PC-9 (cell line): Measurements from ENCODE around the gene TANGO6. TPM values are rescaled to one million over a fixed set of nuclear protein-coding genes. Genes with fewer than 3 reads are reported as not detected.

Experiments
- BruUV-seq: library from RNA; stranded (reverse); fragments of 400-500 nt; replicated peaks from 2 replicates; lab custom pipeline; 2021; lab: Mats Ljungman, UMichigan
- CTCF ChIA-PET: fragments of 300-600 bp; sonication (Branson Sonifier 250); formaldehyde crosslinking; loops from one replicate; lab custom pipeline; 2022; ENCODE audit warnings: antibody characterized with exemption; lab: Charles Lee
- POLR2A ChIA-PET: fragments of 300-600 bp; sonication (Branson Sonifier 250); formaldehyde crosslinking; loops from one replicate; lab custom pipeline; 2022; ENCODE audit warnings: antibody characterized with exemption; ENCODE audit not compliant: unreplicated experiment; lab: Charles Lee
- DNase-seq, 2 experiments: peaks; one replicate each; pipeline versions ENCODE4 v3.0.0 to v3.0.0-alpha.2; 2015 to 2022; ENCODE audit warnings: mixed read lengths in 1 of 2
- H2AFZ ChIP-seq: fragments of 200-600 bp; sonication (generic); 2 replicates; pipeline ENCODE4 v1.8.1; 2017; ENCODE audit warnings: antibody characterized with exemption
- H3F3A ChIP-seq: fragments of 200-600 bp; sonication (generic); 2 replicates; pipeline ENCODE4 v1.8.1; 2017; ENCODE audit warnings: antibody characterized with exemption, mild to moderate bottlenecking, low read depth; ENCODE audit not compliant: insufficient read depth
- H3K27ac ChIP-seq: fragments of 200-600 bp; sonication (generic); 2 replicates; pipeline ENCODE4 v1.6.1; 2016; ENCODE audit warnings: mixed run types
- H3K27me3 ChIP-seq: fragments of 200-600 bp; sonication (generic); 2 replicates; pipeline ENCODE4 v1.6.1; 2016; ENCODE audit warnings: low read depth, mixed run types; ENCODE audit not compliant: insufficient read depth
- H3K36me3 ChIP-seq: fragments of 200-600 bp; sonication (generic); 2 replicates; pipeline ENCODE4 v1.6.1; 2016; ENCODE audit warnings: low read depth, mixed run types
- H3K4me1 ChIP-seq: fragments of 200-600 bp; sonication (generic); replicated peaks from 2 replicates; pipeline ENCODE4 v1.6.1; 2016; ENCODE audit warnings: mixed run types; ENCODE audit not compliant: insufficient read depth
- H3K4me2 ChIP-seq: fragments of 200-600 bp; sonication (generic); 2 replicates; pipeline ENCODE4 v1.6.1; 2017; ENCODE audit warnings: mixed run types
- H3K4me3 ChIP-seq: fragments of 200-600 bp; sonication (generic); 2 replicates; pipeline ENCODE4 v1.6.1; 2016; ENCODE audit warnings: mixed run types
- H3K79me2 ChIP-seq: fragments of 200-600 bp; sonication (generic); 2 replicates; pipeline ENCODE4 v1.6.1; 2017; ENCODE audit warnings: low read depth, mixed run types
- H3K9me2 ChIP-seq: fragments of 200-600 bp; sonication (generic); 2 replicates; pipeline ENCODE4 v1.8.1; 2017; ENCODE audit warnings: mild to moderate bottlenecking; ENCODE audit not compliant: insufficient read depth
- H3K9me3 ChIP-seq: fragments of 200-600 bp; sonication (generic); 2 replicates; pipeline ENCODE4 v1.8.1; 2016; ENCODE audit warnings: low read depth; ENCODE audit not compliant: insufficient read depth
- H4K20me1 ChIP-seq: fragments of 200-600 bp; sonication (generic); 2 replicates; pipeline ENCODE4 v1.8.1; 2017; ENCODE audit not compliant: insufficient read depth
- EZH2 ChIP-seq: fragments of 200-600 bp; sonication (generic); IDR thresholded peaks from 2 replicates; pipeline ENCODE4 v1.8.0; 2017; ENCODE audit warnings: antibody characterized with exemption, low read depth
- intact Hi-C: fragments of 100-400 bp; cut with micrococcal nuclease; formaldehyde crosslinking; loops from one replicate; pipeline ENCODE4 v1.10.0; 2022; ENCODE audit not compliant: unreplicated experiment
- total RNA-seq: library from RNA; stranded (reverse); gene quantifications from 2 replicates; pipeline ENCODE4 v1.2.3, GENCODE V29; 2021
- TF ChIP-seq, protein P1 (sequence below): fragments of 200-600 bp; sonication (generic); conservative IDR thresholded peaks from 2 replicates; pipeline ENCODE4 v1.6.1; 2017; ENCODE audit warnings: mixed run types, antibody characterized with exemption, mild to moderate bottlenecking, moderate library complexity

Gene TANGO6
- total RNA-seq, 1 experiment from 2014 or later: 5.8 TPM

DNA sequence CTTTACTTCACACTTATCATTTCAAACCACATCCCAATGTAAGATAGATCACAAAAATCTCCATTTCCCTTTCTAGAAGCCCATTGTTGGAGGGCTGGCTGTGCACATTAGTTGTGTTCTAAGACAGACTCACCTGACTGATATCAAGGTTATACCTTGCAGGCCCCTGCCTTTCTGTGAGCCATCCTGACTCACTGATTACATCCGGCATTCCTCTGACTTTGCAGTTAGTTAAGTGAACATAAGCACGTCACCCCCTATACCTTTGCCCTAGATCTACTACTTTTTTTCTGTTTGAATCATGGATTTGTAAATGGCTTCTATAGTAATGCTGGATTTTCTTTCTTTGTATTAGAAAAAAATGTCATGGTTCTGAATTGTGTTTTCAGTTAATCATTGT, 78.3 kb downstream of the TANGO6 start:
- Histone ChIP-seq H3K79me2 (no peaks in the 10 kb centered on the region), H3K27me3 (no peaks in the 10 kb centered on the region), H3K9me2 (no peaks in the 10 kb centered on the region), H3K4me2 (peak overlapping the region; percentile 65), H3K4me3 (peak overlapping the region; percentile 8; the same call in 1 of the 2 replicates), H2AFZ (no peak overlapping the region), H3K9me3 (no peaks in the 10 kb centered on the region), H3F3A (peaks cover 33% of the 10 kb centered on the region), H3K4me1 (peaks cover 49% of the 10 kb centered on the region), H3K27ac (peak overlapping the region; percentile 96), H4K20me1 (no peaks in the 10 kb centered on the region), H3K36me3 (no peaks in the 10 kb centered on the region)
- CTCF ChIA-PET: no interaction called here
- BruUV-seq: no TSS peak
- POLR2A ChIA-PET: no interaction called here
- TF ChIP-seq, protein P1, sequence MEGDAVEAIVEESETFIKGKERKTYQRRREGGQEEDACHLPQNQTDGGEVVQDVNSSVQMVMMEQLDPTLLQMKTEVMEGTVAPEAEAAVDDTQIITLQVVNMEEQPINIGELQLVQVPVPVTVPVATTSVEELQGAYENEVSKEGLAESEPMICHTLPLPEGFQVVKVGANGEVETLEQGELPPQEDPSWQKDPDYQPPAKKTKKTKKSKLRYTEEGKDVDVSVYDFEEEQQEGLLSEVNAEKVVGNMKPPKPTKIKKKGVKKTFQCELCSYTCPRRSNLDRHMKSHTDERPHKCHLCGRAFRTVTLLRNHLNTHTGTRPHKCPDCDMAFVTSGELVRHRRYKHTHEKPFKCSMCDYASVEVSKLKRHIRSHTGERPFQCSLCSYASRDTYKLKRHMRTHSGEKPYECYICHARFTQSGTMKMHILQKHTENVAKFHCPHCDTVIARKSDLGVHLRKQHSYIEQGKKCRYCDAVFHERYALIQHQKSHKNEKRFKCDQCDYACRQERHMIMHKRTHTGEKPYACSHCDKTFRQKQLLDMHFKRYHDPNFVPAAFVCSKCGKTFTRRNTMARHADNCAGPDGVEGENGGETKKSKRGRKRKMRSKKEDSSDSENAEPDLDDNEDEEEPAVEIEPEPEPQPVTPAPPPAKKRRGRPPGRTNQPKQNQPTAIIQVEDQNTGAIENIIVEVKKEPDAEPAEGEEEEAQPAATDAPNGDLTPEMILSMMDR: no peak
- TF ChIP-seq EZH2: no peak
- DNase-seq: peak; percentile 67 to 97
- intact Hi-C loops: loop anchor here (2.0 kb wide), 1 partner anchor 71 kb away; no protein-coding TSS in a partner anchor

DNA sequence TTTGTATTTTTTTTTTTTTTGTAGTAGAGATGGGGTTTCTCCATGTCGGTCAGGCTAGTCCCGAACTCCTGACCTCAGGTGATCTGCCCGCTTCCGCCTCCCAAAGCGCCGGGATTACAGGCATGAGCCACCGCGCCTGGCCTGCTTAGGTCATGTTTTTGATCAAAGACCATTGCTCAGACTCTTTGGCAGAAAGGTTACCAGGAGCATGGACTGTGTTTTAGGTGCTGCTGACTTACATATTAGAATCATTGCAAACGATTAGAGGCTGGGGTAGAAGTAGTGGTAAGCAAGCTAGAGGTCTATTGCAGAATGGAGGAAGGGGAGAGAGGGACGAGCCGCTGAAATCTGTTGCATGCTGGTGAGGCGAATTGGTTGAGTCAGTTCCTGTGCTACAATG, 79.8 kb downstream of the TANGO6 start:
- H3K36me3 ChIP-seq: no peaks in the 10 kb centered on the region
- H3K4me2 ChIP-seq: peak overlapping the region; percentile 52
- H3K4me3 ChIP-seq: no peak overlapping the region
- POLR2A ChIA-PET: no interaction called here
- CTCF ChIA-PET: interaction anchor here (0.5 to 0.7 kb wide), 2 partner anchors 158 to 169 kb away, joined by 3 to 6 read pairs; no protein-coding TSS in a partner anchor
- no TSS peak for BruUV-seq
- H3K9me2 ChIP-seq: no peaks in the 10 kb centered on the region
- no peaks in the 10 kb centered on the region for H3K79me2 ChIP-seq
- H3K27ac ChIP-seq: peak overlapping the region; percentile 96
- no peak for DNase-seq
- no peaks in the 10 kb centered on the region for H4K20me1 ChIP-seq
- TF ChIP-seq, protein P1: no peak
- no peak for TF ChIP-seq EZH2
- intact Hi-C loops: no loop called here
- H2AFZ ChIP-seq: no peak overlapping the region
- H3K27me3 ChIP-seq: no peaks in the 10 kb centered on the region
- peaks cover 33% of the 10 kb centered on the region for H3F3A ChIP-seq
- H3K9me3 ChIP-seq: no peaks in the 10 kb centered on the region
- H3K4me1 ChIP-seq: peaks cover 49% of the 10 kb centered on the region

DNA sequence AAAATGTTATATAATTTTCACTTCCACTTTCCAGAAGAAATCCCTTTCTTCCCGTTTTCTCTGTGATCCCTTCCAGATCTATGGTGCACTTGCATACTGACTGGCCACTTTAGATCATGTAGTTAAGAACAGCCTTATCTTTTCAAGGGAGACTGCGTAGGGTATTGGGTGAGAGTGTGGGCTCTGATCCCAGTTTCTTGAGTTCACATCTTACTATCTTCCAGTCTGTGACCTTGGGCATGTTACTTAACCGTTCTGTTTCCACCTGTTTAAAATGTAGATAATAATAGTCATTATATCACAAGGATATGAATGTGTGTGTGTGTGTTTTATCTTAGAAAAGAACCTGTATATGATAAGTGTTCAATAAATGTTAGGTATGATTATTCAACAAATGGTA, 83.7 kb downstream of the TANGO6 start:
- Histone ChIP-seq H3K27me3 (no peaks in the 10 kb centered on the region), H3K79me2 (no peaks in the 10 kb centered on the region), H3K36me3 (no peaks in the 10 kb centered on the region), H2AFZ (no peak overlapping the region), H3K9me2 (no peaks in the 10 kb centered on the region), H4K20me1 (no peaks in the 10 kb centered on the region), H3K4me3 (no peak overlapping the region), H3K4me1 (peaks cover 54% of the 10 kb centered on the region), H3K4me2 (no peak overlapping the region), H3F3A (peaks cover 42% of the 10 kb centered on the region), H3K27ac (no peak overlapping the region), H3K9me3 (no peaks in the 10 kb centered on the region)
- ChIA-PET CTCF (interaction anchor here (0.5 to 0.6 kb wide), 2 partner anchors 15 to 260 kb away, joined by 5 to 6 read pairs; no protein-coding TSS in a partner anchor), POLR2A (no interaction called here)
- TF ChIP-seq EZH2: no peak
- TF ChIP-seq, protein P1: no peak
- intact Hi-C loops: no loop called here
- DNase-seq: no peak
- BruUV-seq: no TSS peak
